GM21723 (cell line): Measurements from ENCODE around the gene ROCK2.

Experiments
- ATAC-seq: cut with Tn5 transposase; IDR thresholded peaks from one replicate; pipeline ENCODE4 v1.9.1; 2021; ENCODE audit warnings: mild to moderate bottlenecking, moderate library complexity; ENCODE audit not compliant: unreplicated experiment

Gene ROCK2

DNA sequence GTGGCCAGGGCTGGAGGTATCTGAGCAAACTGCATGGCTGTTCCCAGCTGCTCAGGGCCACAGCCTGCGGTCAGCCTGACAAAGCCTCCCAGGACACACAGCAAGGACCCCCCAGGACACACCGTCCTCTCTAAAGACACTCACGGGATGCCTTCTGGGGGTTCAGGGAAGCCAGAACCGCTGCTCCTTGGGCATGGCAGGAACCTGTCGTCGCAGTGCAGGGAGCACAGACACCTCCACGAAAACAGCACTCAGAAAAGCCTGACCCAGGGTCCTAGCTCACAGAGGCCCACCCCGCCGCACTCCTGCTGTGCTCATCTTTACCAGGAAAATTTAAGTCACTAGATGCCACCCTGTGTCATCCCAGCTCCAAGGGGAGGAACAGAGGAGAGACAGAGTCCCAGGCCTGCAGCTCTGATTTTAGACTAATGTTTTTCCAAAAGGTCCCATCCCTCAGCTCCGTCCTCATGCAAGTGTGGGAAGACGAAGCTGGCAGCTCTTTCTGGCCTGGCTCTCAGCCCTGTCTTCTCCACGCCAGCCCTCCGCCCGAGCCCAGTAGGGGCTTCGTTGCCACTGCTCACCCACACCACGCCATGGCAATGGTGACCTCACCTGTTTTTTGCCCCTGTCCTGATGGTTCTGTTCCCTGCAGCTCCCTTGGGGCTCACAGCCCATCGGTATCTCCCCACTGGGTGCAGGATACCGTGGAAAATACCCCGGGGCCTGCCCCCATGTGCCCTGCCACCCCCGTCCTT is 213.1 kb downstream of the ROCK2 start:
- no peak for ATAC-seq
